HG03457 (cell line): ENCODE measurements around the gene TRRAP.

ENCODE experiments used
- ATAC-seq: cut with Tn5 transposase; IDR thresholded peaks from one replicate; pipeline ENCODE4 v1.9.1; 2021; ENCODE audit warnings: moderate number of reproducible peaks; ENCODE audit not compliant: unreplicated experiment

Gene TRRAP

GRCh38 chr7:99003419-99003818, 125.1 kb downstream of the TRRAP start:
- no peak for ATAC-seq

GRCh38 chr7:99004216-99004615, 125.9 kb downstream of the TRRAP start:
- ATAC-seq: no peak

GRCh38 chr7:99004781-99005500, 126.6 kb downstream of the TRRAP start:
- no peak for ATAC-seq

GRCh38 chr7:99005776-99006175, 127.4 kb downstream of the TRRAP start:
- ATAC-seq: no peak

- ATAC-seq: no peak
Measured at GRCh38 chr7:99006739-99007424, 128.6 kb downstream of the TRRAP start.

- ATAC-seq: no peak
Measured at GRCh38 chr7:99008181-99008631, 129.9 kb downstream of the TRRAP start.

- no peak for ATAC-seq
Measured at GRCh38 chr7:99008921-99009530, 130.7 kb downstream of the TRRAP start.

- no peak for ATAC-seq
Measured at GRCh38 chr7:99010281-99010680, 131.9 kb downstream of the TRRAP start.

- ATAC-seq: no peak
Measured at GRCh38 chr7:99011341-99011705, 133.0 kb downstream of the TRRAP start.

GRCh38 chr7:99011706-99012404, 133.5 kb downstream of the TRRAP start:
- no peak for ATAC-seq

GRCh38 chr7:99012722-99013121, 134.4 kb downstream of the TRRAP start:
- ATAC-seq: no peak

GRCh38 chr7:99013266-99014112, 135.2 kb downstream of the TRRAP start:
- ATAC-seq: no peak

GRCh38 chr7:99014113-99014985, 136.0 kb downstream of the TRRAP start:
- ATAC-seq: no peak

- ATAC-seq: no peak
Measured at GRCh38 chr7:99016196-99016595, 137.9 kb downstream of the TRRAP start.

GRCh38 chr7:99019523-99020412, 141.4 kb downstream of the TRRAP start:
- ATAC-seq: no peak

GRCh38 chr7:99020413-99020715, 142.0 kb downstream of the TRRAP start:
- ATAC-seq: no peak

- no peak for ATAC-seq
Measured at GRCh38 chr7:99021941-99022560, 143.7 kb downstream of the TRRAP start.

- ATAC-seq: no peak
Measured at GRCh38 chr7:99024066-99024465, 145.7 kb downstream of the TRRAP start.
